AML-193 (cell line): ENCODE data around the gene ICE1.
"Not testable (repeated sequence)": the region's sequence is repeated elsewhere in the genome, so short reads cannot be mapped to it uniquely, and the experiment has no call there.

Experiments
- DNase-seq, 2 experiments: peaks; one replicate each; lab custom pipeline; 2025; lab: John Stamatoyannopoulos, UW

ICE1 gene

DNA sequence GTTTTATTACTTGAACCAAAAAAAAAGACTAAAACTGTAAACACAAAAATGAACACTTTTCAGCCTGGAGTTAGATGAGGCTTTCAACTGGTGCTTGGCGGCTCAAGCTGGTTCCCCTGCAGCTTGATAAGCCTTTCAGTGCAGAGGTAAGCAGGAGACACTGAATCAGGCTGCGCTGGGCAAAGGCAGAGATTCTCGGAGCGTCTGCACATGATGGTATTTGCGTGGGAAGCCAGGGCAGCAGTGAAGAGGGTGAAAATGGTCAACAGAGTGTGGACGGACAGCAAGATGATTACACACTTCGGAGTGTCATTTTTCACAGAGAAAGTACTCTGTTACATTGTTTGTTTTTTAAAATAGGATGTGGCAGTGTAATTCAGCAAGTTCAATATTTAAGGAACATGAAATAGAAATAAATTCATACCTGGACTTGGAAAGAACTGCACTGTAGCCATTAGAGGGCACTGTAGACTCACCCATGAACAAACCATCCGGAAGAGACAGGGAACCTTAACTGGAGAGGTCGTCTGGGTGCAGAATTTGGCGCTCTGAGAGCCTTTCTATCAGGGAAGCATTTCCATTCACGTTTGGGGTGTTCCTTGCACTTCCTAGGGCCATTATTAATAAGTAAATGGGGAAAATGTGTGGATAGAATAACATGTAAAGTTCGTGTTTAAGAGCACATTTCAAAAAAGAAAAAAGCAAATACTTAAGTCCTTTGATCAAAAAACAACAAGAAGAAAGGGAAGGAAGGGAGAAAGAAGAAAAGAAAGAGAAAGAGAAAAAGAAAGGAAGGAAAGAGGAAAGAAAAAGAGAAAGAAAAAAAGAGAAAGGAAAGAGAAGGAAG, 69.8 kb downstream of the ICE1 start:
- peak; percentile 55 to 63 for DNase-seq

DNA sequence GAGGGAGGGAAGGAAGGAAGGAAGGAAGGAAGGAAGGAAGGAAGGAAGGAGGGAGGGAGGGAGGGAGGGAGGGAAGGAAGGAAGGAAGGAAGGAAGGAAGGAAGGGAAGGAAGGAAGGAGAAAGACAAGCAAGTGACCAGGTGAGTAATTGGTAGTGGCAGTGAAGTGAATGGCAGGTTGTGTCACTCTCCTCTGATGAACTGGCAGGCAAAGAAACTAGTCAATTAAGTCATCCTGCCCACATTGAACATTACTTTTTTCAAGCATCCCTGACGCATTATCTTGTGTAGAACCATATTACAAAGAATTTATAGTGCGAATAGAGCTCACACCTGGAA, 70.4 kb downstream of the ICE1 start:
- DNase-seq = not testable (repeated sequence)

DNA sequence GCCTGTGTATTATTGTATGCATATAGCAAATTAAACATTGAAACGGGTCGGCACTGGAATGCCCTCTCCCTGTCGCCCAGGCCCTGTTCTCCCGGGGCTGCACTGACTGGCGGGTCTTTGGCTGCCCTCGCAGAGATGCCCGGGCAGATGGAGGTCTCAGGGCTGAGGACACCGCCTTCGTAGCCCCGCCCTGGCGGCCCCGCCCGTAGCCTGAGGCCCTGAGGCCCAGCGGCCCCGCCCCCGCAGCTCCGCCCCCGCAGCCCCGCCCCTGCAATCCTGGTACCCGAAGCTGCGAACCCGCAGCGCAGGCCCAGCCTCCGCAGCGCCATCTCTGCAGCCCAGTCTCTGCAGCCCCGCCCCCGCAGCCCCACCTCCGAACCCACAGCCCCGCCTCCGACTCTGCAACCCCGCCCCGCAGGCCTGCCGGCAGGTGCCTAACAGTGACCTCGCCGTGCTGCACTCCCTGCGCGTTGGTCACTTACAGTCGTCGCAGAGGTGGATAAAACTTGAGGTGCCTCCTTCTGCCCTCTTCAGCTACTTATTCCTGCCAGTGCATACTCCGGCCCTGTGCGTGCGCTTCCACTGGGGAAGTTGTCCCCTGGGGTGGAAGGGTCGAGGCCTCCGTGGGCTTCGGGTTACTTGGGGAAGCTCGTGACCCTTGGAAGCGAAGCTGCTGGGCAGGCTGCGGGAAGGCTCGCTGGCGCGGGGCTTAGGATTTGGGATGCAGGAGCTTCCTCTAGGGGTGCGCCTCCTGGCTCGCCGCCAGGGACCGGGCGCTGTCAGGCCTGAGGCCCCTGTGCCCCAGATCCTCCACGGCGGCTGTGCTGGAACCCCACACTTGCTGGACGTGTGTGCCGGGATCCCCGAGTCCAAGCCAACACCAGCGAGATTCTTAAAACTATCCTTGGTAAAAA, 72.3 kb downstream of the ICE1 start:
- DNase-seq = no peak

DNA sequence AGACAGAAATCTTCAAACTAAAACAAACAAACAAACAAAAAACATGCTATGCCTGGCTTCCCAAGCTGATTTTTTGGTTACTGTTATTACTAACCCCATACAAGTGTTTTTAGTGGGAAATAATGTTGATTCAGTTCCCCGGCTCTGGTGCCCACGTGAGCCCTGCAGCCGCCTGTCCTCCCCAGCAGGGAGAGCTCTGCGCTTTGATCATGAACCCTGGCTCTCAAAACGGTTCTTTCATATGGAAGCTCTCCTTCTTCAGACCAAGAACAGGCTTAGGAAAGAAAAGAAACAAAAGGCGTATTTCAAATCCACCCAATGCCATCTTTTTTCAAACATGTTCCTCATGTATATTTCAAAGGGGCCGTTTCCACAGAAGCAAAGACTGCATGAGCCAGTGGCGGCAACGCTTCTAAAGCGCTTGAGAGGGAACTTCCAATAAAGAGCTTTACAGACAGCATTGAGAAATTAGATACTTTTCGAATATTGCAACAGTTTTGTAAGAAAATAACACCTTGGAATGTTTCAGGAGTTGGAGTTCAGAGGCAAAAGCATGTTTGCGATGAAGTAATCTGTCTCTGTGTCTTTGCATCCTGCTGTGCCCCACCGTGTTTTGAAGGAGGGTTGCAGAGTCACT, 74.8 kb downstream of the ICE1 start:
- DNase-seq = peak; percentile 18 to 31

DNA sequence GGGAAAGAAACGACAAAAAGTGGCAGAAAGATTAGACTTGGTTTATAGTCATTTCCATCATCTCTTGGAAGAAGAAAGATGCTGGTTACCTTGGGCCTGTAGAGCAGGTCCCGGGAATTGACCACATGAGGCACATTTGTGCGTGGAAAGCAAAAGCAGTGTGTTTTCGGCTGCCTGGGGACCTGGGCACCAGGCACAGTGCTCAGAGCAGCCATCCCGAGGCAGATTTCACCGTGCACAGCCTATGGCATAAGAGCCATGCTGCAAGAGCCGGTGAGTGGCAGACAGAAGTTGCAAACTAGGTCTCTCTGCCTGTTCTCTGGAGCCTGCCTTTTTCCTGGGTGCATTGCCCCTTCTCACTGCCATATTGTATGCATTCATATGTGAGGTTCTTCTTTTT, 77.0 kb downstream of the ICE1 start:
- DNase-seq = no peak

DNA sequence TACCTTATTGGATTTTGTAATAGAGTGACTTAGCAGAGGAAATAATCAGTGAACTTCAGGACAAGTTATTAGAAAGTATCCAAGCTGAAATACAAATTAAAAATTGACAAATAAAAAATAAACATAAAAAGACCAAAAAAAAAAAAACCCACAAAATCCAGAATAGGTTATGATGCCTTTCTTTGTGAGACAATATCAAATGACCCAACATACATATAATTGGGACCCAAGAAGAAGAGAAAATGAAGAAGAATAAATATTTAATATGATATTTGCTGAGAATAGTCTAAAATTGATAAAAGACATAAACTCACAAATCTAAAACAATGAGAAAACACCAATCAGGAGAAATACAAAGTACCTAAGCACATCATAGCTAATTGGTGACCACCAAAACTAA, 81.8 kb downstream of the ICE1 start:
- DNase-seq = no peak

DNA sequence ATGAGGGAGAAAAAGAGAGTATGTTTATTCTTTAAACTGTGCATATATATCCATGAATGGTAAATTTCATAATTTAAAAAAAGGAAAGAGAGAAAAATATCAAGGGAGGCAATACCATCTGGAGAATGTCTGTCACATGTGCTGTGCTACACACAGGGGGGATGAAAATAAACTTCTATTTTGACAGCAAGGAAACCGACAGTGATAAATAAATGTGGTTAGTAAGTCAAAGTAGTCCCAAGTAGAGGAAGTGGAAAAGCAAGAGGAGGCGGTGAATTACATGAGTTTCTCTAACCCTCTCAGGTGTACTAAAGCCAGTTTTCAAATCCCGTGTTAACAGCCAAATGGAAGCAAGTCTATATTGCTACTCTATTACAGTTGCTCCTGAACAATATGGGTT, 83.3 kb downstream of the ICE1 start:
- no peak for DNase-seq

DNA sequence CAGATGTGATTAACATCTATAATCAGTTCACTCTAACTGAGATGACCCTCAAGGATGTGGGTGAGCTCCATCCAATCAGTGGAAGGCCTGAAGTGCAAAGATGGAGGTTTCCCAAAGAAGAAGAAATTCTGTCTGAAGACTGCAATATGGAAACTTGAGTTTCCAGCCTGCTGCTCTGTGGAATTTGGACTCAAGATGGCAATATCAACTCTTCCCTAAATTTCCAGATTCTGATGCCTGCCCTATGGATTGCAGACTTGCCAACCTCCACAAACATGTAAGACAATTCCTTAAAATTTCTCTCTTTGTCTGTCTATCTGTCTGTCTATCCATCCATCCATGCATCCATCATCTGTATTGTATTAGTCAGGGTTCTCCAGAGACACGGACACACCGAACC, 85.9 kb downstream of the ICE1 start:
- no peak for DNase-seq

DNA sequence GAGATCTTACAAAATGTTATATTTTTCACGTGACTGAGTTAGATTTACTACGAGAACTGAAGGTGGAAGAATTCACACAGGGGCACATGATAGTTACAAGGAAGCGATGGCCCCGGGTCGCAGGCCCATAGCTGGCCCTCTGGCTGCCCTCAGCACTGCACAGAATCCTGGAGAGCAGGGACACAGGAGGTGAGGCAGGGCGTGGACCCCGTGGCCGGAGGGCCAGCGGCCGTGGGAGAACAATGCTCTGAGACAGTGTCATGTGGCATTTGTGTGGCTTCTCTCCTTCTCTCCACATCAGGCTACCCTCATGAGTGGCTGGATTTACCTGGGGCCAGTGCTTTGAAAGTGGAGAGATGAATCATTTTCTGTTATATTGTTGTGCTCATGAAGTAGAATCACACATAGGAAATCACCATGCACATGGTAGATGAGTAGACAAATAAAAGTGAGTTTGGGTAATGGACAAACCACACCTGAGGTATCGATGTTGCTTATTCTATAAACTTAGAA, 89.5 kb downstream of the ICE1 start:
- no peak for DNase-seq

DNA sequence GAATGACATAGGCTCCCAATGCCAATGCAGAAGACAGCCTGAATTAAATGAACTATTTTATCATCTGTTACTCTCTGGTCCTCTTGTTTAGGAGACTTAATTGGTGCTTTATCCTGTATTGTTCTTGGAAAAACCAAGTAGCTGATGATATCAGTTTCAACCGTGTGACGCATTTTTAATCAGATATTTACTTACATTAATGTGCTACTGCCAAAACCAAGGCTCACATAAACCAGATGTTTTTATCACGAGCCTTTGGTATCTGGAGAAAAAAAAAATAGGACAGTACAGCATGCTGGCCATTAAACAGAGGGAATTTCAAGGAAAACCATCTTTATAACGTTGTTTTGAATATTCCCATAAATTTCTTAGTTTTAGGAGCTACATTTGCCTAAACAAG, 90.1 kb downstream of the ICE1 start:
- no peak for DNase-seq

DNA sequence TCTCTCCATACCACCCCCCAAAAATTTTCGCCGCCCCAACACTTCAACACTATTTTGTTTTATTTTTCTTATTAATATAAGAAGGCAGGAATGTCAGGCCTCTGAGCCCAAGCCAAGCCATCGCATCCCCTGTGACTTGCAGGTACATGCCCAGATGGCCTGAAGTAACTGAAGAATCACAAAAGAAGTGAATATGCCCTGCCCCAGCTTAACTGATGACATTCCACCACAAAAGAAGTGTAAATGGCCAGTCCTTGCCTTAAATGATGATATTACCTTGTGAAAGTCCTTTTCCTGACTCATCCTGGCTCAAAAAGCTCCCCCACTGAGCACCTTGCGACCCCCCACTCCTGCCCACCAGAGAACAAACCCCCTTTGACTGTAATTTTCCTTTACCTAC, 98.1 kb downstream of the ICE1 start:
- not testable (repeated sequence) for DNase-seq

DNA sequence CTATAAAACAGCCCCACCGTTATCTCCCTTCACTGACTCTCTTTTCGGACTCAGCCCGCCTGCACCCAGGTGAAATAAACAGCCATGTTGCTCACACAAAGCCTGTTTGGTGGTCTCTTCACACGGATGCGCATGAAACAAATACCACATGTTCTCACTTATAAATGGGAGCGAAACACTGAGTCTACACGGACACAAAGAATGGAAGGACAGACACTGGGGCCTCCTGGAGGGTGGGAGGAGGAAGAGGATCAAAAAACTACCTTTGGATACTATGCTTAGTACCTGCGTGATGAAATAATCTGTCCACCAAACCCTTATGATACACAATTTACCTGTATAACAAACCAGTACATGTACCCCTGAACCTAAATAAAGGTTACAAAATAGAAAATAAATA, 98.6 kb downstream of the ICE1 start:
- no peak for DNase-seq

DNA sequence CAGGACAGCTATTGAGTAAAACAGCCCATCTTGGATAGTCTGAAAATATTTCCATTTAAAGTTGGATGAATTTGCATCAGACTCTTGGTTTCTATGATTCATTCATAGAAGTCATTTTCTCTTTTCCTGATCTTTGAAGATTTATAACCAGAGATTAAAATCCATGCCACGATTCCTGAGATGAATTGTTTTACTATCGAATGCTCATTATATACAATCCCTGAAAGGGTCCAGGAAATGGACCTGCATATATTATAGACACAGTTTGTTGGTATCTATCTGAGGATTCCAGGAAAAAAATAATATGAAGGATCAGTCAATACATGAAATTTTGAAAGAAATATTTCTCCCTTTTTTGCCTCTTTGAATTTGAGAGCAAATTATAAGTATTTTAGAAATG, 99.0 kb downstream of the ICE1 start:
- DNase-seq = no peak

DNA sequence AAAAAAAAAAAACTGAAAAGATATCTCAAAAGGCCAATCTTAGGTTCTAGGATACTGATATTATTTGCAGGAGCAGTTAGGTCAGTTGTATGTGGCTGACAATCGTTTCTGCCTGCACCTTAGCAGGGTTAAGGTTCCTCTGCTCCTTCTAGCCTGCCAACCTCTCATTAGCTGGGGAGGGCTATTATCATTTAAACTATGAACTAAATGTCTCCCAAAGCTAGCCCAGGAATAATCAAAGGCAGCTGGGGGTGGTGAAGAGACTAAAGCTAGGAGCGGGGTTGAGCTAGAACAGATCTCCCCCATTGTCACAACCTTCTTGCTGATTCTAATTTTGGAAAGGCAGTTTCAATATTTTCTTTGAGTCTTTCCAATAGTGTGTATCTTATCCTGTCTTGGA, 99.9 kb downstream of the ICE1 start:
- no peak for DNase-seq

DNA sequence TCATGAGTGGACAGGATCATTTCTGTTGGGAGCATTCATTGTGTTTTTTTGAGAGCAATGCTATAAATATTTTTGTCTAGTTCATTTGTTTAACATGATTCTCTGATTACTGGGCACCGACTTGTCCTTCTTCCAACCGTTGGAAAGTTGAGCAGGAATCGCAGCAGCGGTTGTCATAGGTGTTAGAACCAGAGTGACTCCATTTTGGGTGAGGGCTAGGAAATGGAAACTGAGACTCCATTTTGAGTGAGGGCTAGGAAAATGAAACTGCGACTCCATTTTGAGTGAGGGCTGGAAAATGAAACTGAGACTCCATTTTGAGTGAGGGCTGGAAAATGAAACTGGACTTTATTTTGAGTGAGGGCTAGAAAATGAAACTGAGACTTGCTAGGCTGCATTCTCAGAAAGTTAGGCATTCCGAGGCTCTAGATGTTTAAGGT, 100.6 kb downstream of the ICE1 start:
- no peak for DNase-seq

DNA sequence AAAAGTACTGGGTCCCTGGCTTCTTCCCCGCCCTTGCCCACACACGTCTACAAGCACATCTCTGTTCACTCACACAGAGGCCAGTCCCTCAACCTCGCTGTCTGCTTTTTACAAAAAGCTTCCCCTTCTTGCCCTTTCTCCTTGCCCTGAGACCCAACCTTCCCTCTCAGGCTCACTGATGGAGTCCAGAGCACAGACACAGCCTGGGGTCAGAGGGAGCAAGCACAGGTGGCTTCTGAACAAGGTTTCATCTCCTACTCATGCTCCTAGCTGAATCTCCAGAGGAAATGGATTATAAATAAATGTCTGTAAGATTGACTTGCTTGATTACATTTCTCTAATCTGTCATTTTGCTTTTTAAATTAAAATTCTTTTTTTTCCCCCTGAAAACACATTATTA, 101.8 kb downstream of the ICE1 start:
- DNase-seq = no peak

DNA sequence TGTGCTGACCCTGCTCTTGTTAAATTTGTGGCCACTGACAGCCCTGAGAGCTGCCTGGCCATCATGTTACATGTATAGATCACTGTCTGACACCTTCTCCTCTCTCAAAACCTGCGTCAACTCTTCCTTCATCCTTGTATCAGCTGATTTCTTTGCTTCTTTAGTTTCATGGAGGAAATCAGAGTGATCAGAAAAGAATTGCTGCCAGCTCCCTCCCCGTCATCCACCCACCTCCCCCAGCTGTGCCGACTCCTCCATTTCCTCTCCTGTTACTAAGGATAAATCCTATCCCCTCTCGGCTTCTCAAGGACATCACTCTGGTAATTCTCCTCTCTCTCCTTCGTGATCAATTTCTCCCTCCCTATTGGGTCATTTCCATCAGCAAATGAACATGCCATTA, 108.9 kb downstream of the ICE1 start:
- DNase-seq = no peak

DNA sequence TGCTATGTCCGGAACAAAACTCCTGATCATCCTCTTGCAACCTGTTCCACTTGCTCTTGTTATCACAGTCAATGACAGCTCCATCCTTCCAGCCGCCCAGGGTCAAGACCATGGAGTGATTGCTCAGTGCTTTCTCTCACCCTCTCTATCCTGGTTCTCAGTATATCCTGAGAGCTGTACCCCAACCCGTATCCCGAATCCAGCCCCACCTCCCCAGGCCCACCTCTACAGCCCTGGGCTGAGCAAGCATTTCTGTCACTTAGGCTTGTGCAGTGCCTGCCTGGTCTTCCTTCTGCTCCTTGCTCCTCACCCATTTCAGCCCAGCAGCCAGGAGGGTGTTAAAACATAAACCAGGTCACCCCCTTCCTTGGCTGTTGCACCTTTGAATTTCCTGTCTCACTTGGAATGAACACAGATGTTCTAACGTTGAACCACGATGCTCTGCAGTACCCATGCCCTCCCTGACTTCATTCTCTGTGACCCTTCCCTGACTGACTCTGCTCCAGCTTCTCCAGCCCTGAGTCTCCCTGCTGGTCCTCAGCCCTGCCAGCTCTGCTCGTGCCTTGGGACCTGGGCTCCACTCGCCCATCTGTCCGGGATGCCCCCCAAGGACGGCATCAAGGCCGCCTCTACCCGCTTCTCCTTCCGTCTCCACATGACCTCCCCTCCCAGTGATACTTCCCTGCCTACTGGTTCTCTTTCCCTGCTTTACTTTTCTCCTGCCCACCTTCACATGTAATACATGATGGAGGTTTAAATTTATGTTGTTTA, 110.0 kb downstream of the ICE1 start:
- no peak for DNase-seq

DNA sequence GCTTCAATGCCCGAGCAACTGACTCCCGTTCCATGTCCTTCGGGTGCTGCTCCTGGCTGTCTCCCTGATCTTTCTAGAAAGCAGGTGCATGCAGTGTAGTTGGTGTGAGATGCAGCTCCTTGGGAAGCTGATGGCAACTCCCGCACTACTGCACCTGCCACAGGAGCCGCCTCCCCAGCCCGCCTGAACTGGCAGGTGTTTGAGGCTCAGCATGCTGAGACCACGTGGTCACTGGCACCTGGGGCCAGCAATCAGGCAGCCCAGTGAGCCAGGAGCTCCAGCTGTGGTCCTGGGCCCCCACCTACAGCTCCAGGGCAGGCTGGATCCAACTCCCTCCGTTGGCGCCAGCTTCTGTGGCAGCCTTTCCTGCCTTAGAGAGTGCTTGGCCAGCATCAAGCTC, 111.5 kb downstream of the ICE1 start:
- no peak for DNase-seq

DNA sequence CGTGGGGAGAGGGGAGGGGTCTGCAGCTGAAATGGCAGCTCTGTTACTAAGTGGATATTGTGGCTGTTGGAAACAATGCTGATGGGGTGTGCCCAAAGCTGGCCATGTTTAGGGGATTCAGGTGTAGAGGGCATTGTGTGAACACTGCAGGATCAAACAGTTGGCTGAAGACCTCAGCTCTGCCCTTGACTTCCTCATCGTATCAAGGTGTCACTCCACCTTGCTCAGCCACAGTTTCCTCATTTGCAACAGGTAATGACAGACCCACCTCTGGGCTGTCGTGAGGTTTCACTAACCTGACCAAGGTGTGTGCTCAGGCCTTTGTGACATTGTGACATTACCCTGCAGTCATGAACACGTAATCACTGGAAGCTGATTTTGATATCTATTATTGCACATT, 111.9 kb downstream of the ICE1 start:
- no peak for DNase-seq

DNA sequence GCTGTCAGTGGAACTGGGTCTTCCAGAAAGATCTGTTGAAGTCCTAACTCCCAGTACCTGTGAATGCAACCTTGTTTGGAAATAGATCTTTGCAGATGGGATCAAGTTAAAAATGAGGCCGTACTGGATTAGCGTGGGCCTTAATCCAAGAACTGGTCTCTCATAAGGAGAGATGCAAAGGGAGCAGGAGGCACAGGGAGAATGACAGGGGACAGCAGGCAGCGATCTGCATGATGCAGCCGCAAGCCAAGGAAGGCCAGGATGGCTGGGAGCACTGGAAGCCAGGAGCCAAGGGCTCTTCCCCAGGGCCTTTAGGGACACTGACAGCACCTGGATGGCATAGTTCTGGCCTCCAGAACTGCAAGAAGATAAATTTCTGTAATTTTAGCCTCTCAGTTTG, 114.4 kb downstream of the ICE1 start:
- no peak for DNase-seq

DNA sequence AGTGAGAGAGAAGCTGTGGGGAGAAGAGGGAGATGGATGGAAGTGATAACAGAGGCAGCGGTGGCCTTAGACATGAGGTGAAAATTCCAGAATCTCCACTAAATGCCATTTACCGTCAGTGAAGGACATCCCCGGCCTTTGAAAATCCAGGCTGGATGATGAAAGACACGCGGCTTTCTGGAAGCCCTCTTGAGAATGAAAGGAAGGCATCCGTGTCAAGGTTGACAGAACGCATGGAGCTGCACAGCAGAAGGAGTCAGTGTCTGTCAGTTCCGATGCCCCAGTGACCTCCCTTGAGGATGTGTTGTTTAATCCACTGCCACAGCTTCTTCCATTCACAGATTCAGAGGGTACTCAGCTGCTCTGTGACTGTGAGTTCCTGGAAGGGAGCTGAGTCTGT, 114.9 kb downstream of the ICE1 start:
- DNase-seq = no peak
